PC-9 (cell line): ENCODE data around the gene PTGES3L. TPM values are rescaled to one million over a fixed set of nuclear protein-coding genes. Genes with fewer than 3 reads are reported as not detected.
A peak's percentile ranks its signal among the peaks of the same experiment; 100 is the strongest.

Source experiments
- BruUV-seq: library from RNA; stranded (reverse); fragments of 400-500 nt; replicated peaks from 2 replicates; lab custom pipeline; 2021; lab: Mats Ljungman, UMichigan
- CTCF ChIA-PET: fragments of 300-600 bp; sonication (Branson Sonifier 250); formaldehyde crosslinking; loops from one replicate; lab custom pipeline; 2022; ENCODE audit warnings: antibody characterized with exemption; lab: Charles Lee
- POLR2A ChIA-PET: fragments of 300-600 bp; sonication (Branson Sonifier 250); formaldehyde crosslinking; loops from one replicate; lab custom pipeline; 2022; ENCODE audit warnings: antibody characterized with exemption; ENCODE audit not compliant: unreplicated experiment; lab: Charles Lee
- DNase-seq, 2 experiments: peaks; one replicate each; pipeline versions ENCODE4 v3.0.0 to v3.0.0-alpha.2; 2015 to 2022; ENCODE audit warnings: mixed read lengths in 1 of 2
- H2AFZ ChIP-seq: fragments of 200-600 bp; sonication (generic); 2 replicates; pipeline ENCODE4 v1.8.1; 2017; ENCODE audit warnings: antibody characterized with exemption
- H3F3A ChIP-seq: fragments of 200-600 bp; sonication (generic); 2 replicates; pipeline ENCODE4 v1.8.1; 2017; ENCODE audit warnings: antibody characterized with exemption, mild to moderate bottlenecking, low read depth; ENCODE audit not compliant: insufficient read depth
- H3K27ac ChIP-seq: fragments of 200-600 bp; sonication (generic); 2 replicates; pipeline ENCODE4 v1.6.1; 2016; ENCODE audit warnings: mixed run types
- H3K27me3 ChIP-seq: fragments of 200-600 bp; sonication (generic); 2 replicates; pipeline ENCODE4 v1.6.1; 2016; ENCODE audit warnings: low read depth, mixed run types; ENCODE audit not compliant: insufficient read depth
- H3K36me3 ChIP-seq: fragments of 200-600 bp; sonication (generic); 2 replicates; pipeline ENCODE4 v1.6.1; 2016; ENCODE audit warnings: low read depth, mixed run types
- H3K4me1 ChIP-seq: fragments of 200-600 bp; sonication (generic); replicated peaks from 2 replicates; pipeline ENCODE4 v1.6.1; 2016; ENCODE audit warnings: mixed run types; ENCODE audit not compliant: insufficient read depth
- H3K4me2 ChIP-seq: fragments of 200-600 bp; sonication (generic); 2 replicates; pipeline ENCODE4 v1.6.1; 2017; ENCODE audit warnings: mixed run types
- H3K4me3 ChIP-seq: fragments of 200-600 bp; sonication (generic); 2 replicates; pipeline ENCODE4 v1.6.1; 2016; ENCODE audit warnings: mixed run types
- H3K79me2 ChIP-seq: fragments of 200-600 bp; sonication (generic); 2 replicates; pipeline ENCODE4 v1.6.1; 2017; ENCODE audit warnings: low read depth, mixed run types
- H3K9me2 ChIP-seq: fragments of 200-600 bp; sonication (generic); 2 replicates; pipeline ENCODE4 v1.8.1; 2017; ENCODE audit warnings: mild to moderate bottlenecking; ENCODE audit not compliant: insufficient read depth
- H3K9me3 ChIP-seq: fragments of 200-600 bp; sonication (generic); 2 replicates; pipeline ENCODE4 v1.8.1; 2016; ENCODE audit warnings: low read depth; ENCODE audit not compliant: insufficient read depth
- H4K20me1 ChIP-seq: fragments of 200-600 bp; sonication (generic); 2 replicates; pipeline ENCODE4 v1.8.1; 2017; ENCODE audit not compliant: insufficient read depth
- CTCF ChIP-seq: fragments of 200-600 bp; sonication (generic); conservative IDR thresholded peaks from 2 replicates; pipeline ENCODE4 v1.6.1; 2017; ENCODE audit warnings: mixed run types, antibody characterized with exemption, mild to moderate bottlenecking, moderate library complexity
- EZH2 ChIP-seq: fragments of 200-600 bp; sonication (generic); IDR thresholded peaks from 2 replicates; pipeline ENCODE4 v1.8.0; 2017; ENCODE audit warnings: antibody characterized with exemption, low read depth
- intact Hi-C: fragments of 100-400 bp; cut with micrococcal nuclease; formaldehyde crosslinking; loops from one replicate; pipeline ENCODE4 v1.10.0; 2022; ENCODE audit not compliant: unreplicated experiment
- total RNA-seq: library from RNA; stranded (reverse); gene quantifications from 2 replicates; pipeline ENCODE4 v1.2.3, GENCODE V29; 2021

The PTGES3L gene
- total RNA-seq, 1 experiment from 2014 or later, result 0.70 TPM

DNA sequence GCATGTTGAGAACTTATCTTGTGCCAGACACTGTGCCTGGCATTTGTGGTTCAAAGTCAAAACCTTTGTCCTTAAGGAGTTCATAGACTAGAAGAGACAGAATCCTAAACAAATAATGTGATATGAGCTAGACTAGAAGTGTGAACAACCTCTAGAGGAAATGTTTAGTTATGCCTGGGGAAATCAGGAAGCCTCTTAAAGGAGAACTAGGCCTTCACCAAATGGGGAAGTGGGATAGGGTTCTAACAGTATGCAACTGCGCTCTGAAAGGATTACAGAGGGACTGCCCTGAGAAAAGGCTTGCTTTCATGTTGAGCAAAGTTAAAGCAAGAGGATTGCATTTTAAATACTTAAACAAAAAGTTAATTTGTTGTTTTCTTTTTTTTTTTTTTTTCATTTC, 5.3 kb upstream of the PTGES3L start:
- Histone ChIP-seq H3K4me3 (no peak overlapping the region), H2AFZ (no peak overlapping the region), H3K9me3 (no peaks in the 10 kb centered on the region), H3K4me1 (peaks cover 34% of the 10 kb centered on the region), H3K27ac (no peak overlapping the region), H3K27me3 (no peaks in the 10 kb centered on the region), H3K79me2 (peaks cover 51% of the 10 kb centered on the region), H4K20me1 (peaks cover 7% of the 10 kb centered on the region; the same call in 1 of the 2 replicates), H3K9me2 (no peaks in the 10 kb centered on the region), H3K4me2 (no peak overlapping the region), H3F3A (peaks cover 32% of the 10 kb centered on the region), H3K36me3 (peaks cover 23% of the 10 kb centered on the region)
- ChIA-PET POLR2A (no interaction called here), CTCF (no interaction called here)
- no peak for DNase-seq
- TF ChIP-seq CTCF, result no peak
- TF ChIP-seq EZH2, result no peak
- BruUV-seq, result no TSS peak
- intact Hi-C loops, result no loop called here

GRCh38 chr17:42982266-42982665, 2.4 kb upstream of the PTGES3L start:
- ChIA-PET CTCF (interaction anchor here (0.6 kb wide), 1 partner anchor 109 kb away, joined by 3 read pairs; no protein-coding TSS in a partner anchor), POLR2A (no interaction called here)
- TF ChIP-seq EZH2 (no peak), CTCF (no peak)
- H4K20me1 ChIP-seq, result peaks cover 4% of the 10 kb centered on the region; the same call in 1 of the 2 replicates
- DNase-seq, result no peak
- no peaks in the 10 kb centered on the region for H3K9me2 ChIP-seq
- intact Hi-C loops, result no loop called here
- no peaks in the 10 kb centered on the region for H3K27me3 ChIP-seq
- peaks cover 51% of the 10 kb centered on the region for H3K79me2 ChIP-seq
- peak overlapping the region; percentile 95 for H3K4me2 ChIP-seq
- no peak overlapping the region for H2AFZ ChIP-seq
- peaks cover 20% of the 10 kb centered on the region for H3K4me1 ChIP-seq
- 0 out of 2 replicates have a peak overlapping the region, but pooled peaks have one; percentile 37 for H3K27ac ChIP-seq
- H3F3A ChIP-seq, result peaks cover 4% of the 10 kb centered on the region; the same call in 1 of the 2 replicates
- no TSS peak for BruUV-seq
- peak overlapping the region; percentile 81; the same call in 1 of the 2 replicates for H3K4me3 ChIP-seq
- peaks cover 11% of the 10 kb centered on the region; the same call in 1 of the 2 replicates for H3K36me3 ChIP-seq
- H3K9me3 ChIP-seq, result no peaks in the 10 kb centered on the region

DNA sequence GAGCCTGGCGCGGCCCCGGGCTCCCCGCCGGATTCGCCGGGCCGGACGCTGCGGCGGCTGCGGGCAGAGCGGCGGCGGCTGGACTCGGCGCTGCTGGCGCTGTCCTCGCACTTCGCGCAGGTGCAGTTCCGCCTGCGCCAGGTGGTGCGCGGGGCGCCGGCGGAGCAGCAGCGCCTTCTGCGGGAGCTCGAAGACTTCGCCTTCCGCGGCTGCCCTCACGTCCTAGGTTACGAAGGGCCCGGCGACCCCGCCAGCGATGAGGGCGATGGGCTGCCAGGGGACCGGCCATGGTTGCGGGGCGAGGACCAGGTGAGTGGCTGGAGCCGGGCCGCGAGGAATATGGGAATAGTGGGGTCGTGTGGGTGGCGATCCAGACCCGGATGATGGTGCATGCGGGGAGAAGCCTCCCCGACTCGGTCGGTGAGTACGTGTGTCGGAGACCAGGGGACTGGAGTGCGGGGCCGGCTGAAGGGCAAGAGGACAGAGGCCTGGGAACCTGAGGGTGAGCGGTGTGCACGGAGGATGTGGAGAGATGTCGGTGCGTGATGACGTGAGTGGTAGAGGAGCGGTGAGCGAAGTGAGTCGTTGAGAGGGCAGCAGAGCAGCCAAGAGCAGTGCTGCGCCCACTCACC, 1.0 kb upstream of the PTGES3L start:
- TF ChIP-seq EZH2 (no peak), CTCF (no peak)
- ChIA-PET POLR2A (no interaction called here), CTCF (no interaction called here)
- H3K4me3 ChIP-seq, result peak overlapping the region; percentile 81
- DNase-seq, result peak in 1 of 2 experiments; percentile 29
- H3K27ac ChIP-seq, result peak overlapping the region; percentile 25; the same call in 1 of the 2 replicates
- peaks cover 47% of the 10 kb centered on the region for H3K79me2 ChIP-seq
- H3K36me3 ChIP-seq, result 0 out of 2 replicates have a peak, but pooled peaks cover 4% of the 10 kb centered on the region
- no peaks in the 10 kb centered on the region; the same call in 1 of the 2 replicates for H3F3A ChIP-seq
- no TSS peak for BruUV-seq
- peaks cover 20% of the 10 kb centered on the region for H3K4me1 ChIP-seq
- H3K9me3 ChIP-seq, result no peaks in the 10 kb centered on the region
- peak overlapping the region; percentile 80 for H2AFZ ChIP-seq
- H3K4me2 ChIP-seq, result peak overlapping the region; percentile 95
- intact Hi-C loops, result loop anchor here (1.0 kb wide), 1 partner anchor 9 kb away; no protein-coding TSS in a partner anchor
- peaks cover 4% of the 10 kb centered on the region; the same call in 1 of the 2 replicates for H4K20me1 ChIP-seq
- H3K9me2 ChIP-seq, result no peaks in the 10 kb centered on the region
- H3K27me3 ChIP-seq, result no peaks in the 10 kb centered on the region
